ENCODE results near the gene LHFPL4.
"Not testable (repeated sequence)": the region's sequence is repeated elsewhere in the genome, so short reads cannot be mapped to it uniquely, and the experiment has no call there.

LHFPL4 gene

GRCh38 chr3:9553021-9553947 is at the start of gene LHFPL4:
TSS of gene LHFPL4 (minus strand) at chr3:9553822. CDS start at chr3:9552679, 1,143 bp downstream.
- no peak for DNase-seq (ENCODE audit: low spot score)

GRCh38 chr3:9602620-9603019 is 49.0 kb upstream of the LHFPL4 start:
- no peak for DNase-seq (ENCODE audit: low spot score)

DNA sequence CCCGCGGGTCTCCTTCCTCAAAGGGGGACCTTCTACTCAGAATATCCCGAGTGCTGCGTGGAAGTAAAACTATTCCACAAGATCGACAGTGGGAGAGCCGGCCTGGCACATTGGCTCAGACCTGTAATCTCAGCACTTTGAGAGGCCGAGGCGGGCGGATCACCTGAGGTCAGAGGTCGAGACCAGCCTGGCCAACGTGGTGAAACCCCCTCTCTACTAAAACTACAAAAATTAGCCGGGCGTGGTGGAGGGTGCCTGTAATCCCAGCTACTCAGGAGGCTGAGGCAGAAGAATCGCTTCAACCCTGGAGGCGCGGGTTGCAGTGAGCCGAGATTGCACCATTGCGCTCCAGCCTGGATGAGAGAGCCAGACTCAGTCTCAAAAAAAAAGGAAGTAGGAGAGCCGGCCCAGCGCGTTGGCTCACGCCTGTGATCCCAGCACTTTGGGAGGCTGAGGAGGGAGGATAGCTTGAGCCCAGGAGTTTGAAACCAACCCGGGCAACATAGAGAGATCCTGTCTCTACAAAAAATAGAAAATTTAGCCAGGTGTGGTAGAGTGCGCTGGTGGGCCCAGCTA is 47.5 kb upstream of the LHFPL4 start:
- not testable (repeated sequence) for DNase-seq (ENCODE audit: low spot score)

- DNase-seq (ENCODE audit: low spot score), result peak; percentile 3
These were observed 47.0 kb upstream of the LHFPL4 start for GRCh38 chr3:9600597-9600996.

- no peak for DNase-seq (ENCODE audit: low spot score)
These were observed 45.3 kb upstream of the LHFPL4 start for GRCh38 chr3:9598783-9599387.

GRCh38 chr3:9595877-9596276 is 42.3 kb upstream of the LHFPL4 start:
- no peak for DNase-seq (ENCODE audit: low spot score)

DNA sequence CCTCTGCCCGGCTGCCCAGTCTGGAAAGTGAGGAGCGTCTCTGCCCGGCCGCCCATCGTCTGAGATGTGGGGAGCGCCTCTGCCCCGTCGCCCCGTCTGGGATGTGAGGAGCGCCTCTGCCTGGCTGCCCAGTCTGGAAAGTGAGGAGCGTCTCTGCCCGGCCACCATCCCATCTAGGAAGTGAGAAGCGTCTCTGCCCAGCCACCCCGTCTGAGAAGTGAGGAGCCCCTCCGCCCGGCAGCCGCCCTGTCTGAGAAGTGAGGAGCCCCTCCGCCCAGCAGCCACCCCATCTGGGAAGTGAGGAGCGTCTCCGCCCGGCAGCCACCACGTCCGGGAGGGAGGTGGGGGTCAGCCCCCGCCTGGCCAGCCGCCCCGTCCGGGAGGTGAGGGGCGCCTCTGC is 38.2 kb upstream of the LHFPL4 start:
- DNase-seq (ENCODE audit: low spot score), result not testable (repeated sequence)

- no peak for DNase-seq (ENCODE audit: low spot score)
These were observed 36.7 kb upstream of the LHFPL4 start for GRCh38 chr3:9590282-9590791.

GRCh38 chr3:9583792-9584191 is 30.2 kb upstream of the LHFPL4 start:
- DNase-seq (ENCODE audit: low spot score), result no peak

GRCh38 chr3:9583371-9583770 is 29.7 kb upstream of the LHFPL4 start:
- DNase-seq (ENCODE audit: low spot score), result no peak

DNA sequence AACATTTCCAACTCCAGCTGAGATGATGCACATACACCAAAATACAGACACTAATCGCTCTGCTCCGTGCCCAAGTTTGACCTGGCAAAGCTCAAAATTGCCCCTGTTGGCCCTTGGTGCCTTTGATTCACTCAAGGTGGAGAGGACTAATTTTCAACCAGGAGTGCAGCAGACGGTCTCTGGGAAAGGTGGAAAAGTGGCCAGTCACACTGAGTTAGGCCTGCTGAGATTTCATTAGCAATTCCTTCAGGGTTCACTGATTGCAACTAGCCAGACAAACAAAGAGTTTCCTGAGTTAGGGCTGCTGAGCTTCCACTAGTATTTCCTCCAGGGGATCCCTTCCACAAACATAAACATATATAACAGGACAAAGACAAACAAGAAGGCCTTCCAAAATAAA is 28.7 kb upstream of the LHFPL4 start:
- DNase-seq (ENCODE audit: low spot score), result no peak

- DNase-seq (ENCODE audit: low spot score), result no peak
These were observed 28.1 kb upstream of the LHFPL4 start for GRCh38 chr3:9581742-9582141.

GRCh38 chr3:9569054-9569453 is 15.4 kb upstream of the LHFPL4 start:
- DNase-seq (ENCODE audit: low spot score), result no peak

DNA sequence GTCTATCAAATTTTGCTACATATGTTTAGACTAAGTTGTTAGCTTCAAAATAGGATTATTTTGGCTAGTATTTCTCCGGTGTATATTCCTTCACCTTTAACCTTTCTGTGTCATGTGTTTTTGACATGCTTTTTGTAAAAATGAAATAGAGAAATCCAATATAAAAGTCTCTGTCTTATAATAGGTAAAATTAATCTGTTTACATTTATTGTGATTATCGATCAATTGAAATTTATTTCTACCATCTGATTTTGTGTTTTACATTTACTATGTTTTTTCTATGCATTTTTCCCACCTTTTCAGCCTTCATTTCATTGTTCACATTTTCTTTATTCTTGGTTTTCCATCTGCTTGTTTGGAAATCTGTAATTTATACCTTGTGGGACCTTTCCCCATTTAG is 11.7 kb upstream of the LHFPL4 start:
- no peak for DNase-seq (ENCODE audit: low spot score)

DNA sequence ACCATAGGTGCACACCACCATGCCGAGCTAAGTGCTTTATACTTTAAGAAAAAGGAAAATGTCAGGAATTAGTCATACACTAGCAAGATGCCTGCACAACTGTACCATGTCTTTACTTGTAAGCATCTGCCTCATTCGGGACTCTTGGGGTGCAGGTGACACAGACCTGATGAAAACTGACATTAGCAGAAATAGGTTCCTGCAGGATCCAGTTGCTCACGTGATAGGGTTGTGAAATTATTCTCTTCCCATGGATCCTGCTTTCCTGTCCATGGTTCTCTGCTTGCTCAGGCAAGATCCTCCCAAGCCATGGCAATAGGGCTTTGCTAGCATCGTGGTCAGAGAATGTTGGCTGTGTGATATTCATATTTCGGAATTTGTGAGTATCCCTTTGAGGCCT is 10.2 kb upstream of the LHFPL4 start:
- no peak for DNase-seq (ENCODE audit: low spot score)

- not testable (repeated sequence) for DNase-seq (ENCODE audit: low spot score)
These were observed 6.4 kb upstream of the LHFPL4 start for GRCh38 chr3:9560056-9560455.

GRCh38 chr3:9553948-9554513 is 409 bp upstream of the LHFPL4 start:
- DNase-seq (ENCODE audit: low spot score), result no peak

DNA sequence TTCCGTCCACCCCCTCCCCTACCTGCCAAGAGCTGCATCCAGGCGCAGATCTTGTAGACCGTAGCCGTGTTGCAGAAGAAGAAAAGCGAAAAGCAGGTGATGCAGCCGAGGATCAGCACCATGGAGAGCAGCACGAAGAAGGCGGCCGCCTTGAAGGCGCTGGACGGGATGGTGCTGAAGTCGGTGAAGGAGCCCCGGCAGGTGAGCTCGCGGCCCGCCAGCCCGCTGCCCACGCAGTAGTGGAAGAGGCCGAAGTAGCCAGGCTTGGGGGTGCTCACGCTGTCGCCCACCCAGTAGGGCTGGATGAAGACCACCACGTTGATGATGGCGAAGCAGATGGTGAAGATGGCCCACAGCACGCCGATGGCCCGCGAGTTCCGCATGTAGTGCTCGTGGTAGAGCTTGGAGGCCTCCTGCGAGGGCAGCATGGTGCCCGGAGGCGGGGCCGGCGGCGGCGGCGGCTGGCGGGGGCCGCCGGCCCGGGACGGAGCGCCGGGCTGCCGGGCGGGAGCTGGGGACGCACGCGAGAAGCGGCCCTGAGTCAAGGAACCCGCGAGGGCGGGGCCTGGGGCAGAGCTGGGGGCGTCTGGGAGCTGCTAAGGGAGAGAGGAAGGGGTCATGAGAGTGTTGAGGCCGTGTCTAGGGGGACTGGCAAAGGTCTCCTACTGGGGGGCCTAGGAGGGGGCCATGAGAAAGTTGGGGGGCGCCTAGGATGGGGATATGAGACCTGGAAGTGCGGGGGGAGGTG is 1.2 kb downstream of the LHFPL4 start:
- DNase-seq (ENCODE audit: low spot score), result peak; percentile 29

GRCh38 chr3:9550999-9551398 is 2.6 kb downstream of the LHFPL4 start:
- no peak for DNase-seq (ENCODE audit: low spot score)

GRCh38 chr3:9549600-9549999 is 4.0 kb downstream of the LHFPL4 start:
- no peak for DNase-seq (ENCODE audit: low spot score)

- DNase-seq (ENCODE audit: low spot score), result no peak
These were observed 4.6 kb downstream of the LHFPL4 start for GRCh38 chr3:9548991-9549390.

DNA sequence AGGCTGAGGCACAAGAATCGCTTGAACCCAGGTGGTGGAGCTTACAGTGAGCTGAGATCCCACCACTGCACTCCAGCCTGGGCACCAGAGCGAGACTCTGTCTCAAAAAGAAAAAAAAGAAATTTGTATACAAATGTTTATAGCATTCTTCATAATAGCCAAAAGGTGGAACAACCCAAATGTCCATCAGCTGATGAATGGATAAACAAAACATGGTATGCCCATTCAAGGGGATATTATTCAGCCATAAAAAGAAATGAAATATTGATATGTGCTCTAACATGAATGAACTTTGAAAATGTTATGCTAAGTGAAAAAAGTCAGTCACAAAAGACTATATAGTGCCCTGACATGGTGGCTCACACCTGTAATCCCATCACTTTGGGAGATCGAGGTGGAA is 11.4 kb downstream of the LHFPL4 start:
- no peak for DNase-seq (ENCODE audit: low spot score)

All from activated CD4-positive, alpha-beta T cell treated with anti-CD3 and anti-CD28 coated beads, Interleukin-2, Interleukin-4, amounts not matched to agents 100 ng/mL and 50 ng/mL, durations not matched to agents 16 hours and 8 hours (primary cell).